Right lobe of liver (tissue), 6 donors: ENCODE measurements around the gene ELF1. TPM values are rescaled to one million over a fixed set of nuclear protein-coding genes. Genes with fewer than 3 reads are reported as not detected.

Experiments used
- ATAC-seq, 4 donors: fragments of 200-7000 bp; cut with Tn5 transposase; one replicate each; pipeline ENCODE4 v1.9.1; 2020; ENCODE audit warnings: mild to moderate bottlenecking in 4 of 4, moderate library complexity in 4 of 4
- DNase-seq, 3 donors: peaks; one replicate each; pipeline ENCODE4 v3.0.0-alpha.2; 2020
- H3K27ac ChIP-seq, 3 donors: fragments of 200-600 bp; one replicate each; pipeline ENCODE4 v1.8.0; 2022
- H3K27me3 ChIP-seq, 2 donors: fragments of 200-600 bp; one replicate each; pipeline ENCODE4 v1.8.0; 2022
- H3K36me3 ChIP-seq, 4 donors: fragments of 200-600 bp; sonication (generic) in 1 of 4; one replicate each; pipeline versions ENCODE4 v1.5.1 to v1.8.0; 2017 to 2022; ENCODE audit warnings: control low read depth in 1 of 4
- H3K4me1 ChIP-seq, 4 donors: fragments of 200-600 bp; sonication (generic) in 1 of 4; one replicate each; pipeline versions ENCODE4 v1.5.1 to v1.8.0; 2017 to 2022; ENCODE audit warnings: control low read depth in 1 of 4
- H3K4me3 ChIP-seq, 3 donors: fragments of 200-600 bp; one replicate each; pipeline ENCODE4 v1.8.0; 2022
- H3K9me3 ChIP-seq, 4 donors: fragments of 200-600 bp; sonication (generic) in 1 of 4; one replicate each; pipeline versions ENCODE4 v1.5.1 to v1.8.0; 2017 to 2022; ENCODE audit warnings: control low read depth in 1 of 4
- CTCF ChIP-seq, 4 donors: fragments of 200-600 bp in 3 of 4; fragments of 450-650 bp in 1 of 4; IDR thresholded peaks; one replicate each; pipeline versions ENCODE4 v1.5.1 to v1.8.0; 2016 to 2022; ENCODE audit warnings: antibody characterized with exemption in 4 of 4, mild to moderate bottlenecking in 2 of 4
- POLR2A ChIP-seq: fragments of 450-650 bp; IDR thresholded peaks from one replicate; pipeline ENCODE4 v1.6.1; 2017; ENCODE audit warnings: antibody characterized with exemption, mild to moderate bottlenecking
- WGBS: methylation state at CpG from one replicate; pipeline ENCODE4 v1.1.6; 2018; ENCODE audit warnings: low coverage, low lambda C conversion rate; ENCODE audit not compliant: insufficient coverage; ENCODE audit errors: missing lambda C conversion rate; 5-methylcytosine and 5-hydroxymethylcytosine counted together
- intact Hi-C, 2 donors: fragments of 100-400 bp; cut with DNase I; formaldehyde crosslinking; loops; one replicate each; pipeline versions ENCODE4 v1.11.2 to v1.14.1; 2022
- total RNA-seq, 6 experiments: library from RNA; depleted of rRNA in 2 of 6; stranded (reverse); fragments of >200 nt in 2 of 6; fragmentation: NEBNext Ultra II Directional in 3 of 6; extraction: Animal tissue kit (Norgen Biotek cat#: 25700) in 3 of 6; gene quantifications; one replicate each; pipeline versions ENCODE4 v1.1.0 to v1.2.4, GENCODE V29; 2016 to 2023
- donor health status: DM: no; HTN: yes; CAD: no.
- donor health status: DM: no; HTN: no; CAD: no.
- donor health status: DM: no; HTN: no; CAD: no.
- donor health status: DM: no; HTN: yes; CAD: no.
- donor health status: DM: no; HTN: yes; CAD: no.

ELF1 gene
- total RNA-seq, 6 experiments from 2014 or later: 24.1 to 35.4 (median 31.0) TPM

- Histone ChIP-seq H3K4me1 (peaks cover 0 to 21% (median 4%) of the 10 kb centered on the region in 4 donors), H3K9me3 (no peaks in the 10 kb centered on the region), H3K4me3 (no peak overlapping the region), H3K36me3 (no peaks in the 10 kb centered on the region), H3K27me3 (no peaks in the 10 kb centered on the region), H3K27ac (no peak overlapping the region)
- TF ChIP-seq POLR2A (no peak), CTCF (IDR thresholded peaks at IDR 0.05) (no peak)
- DNase-seq: no peak
- ATAC-seq: no peak
- intact Hi-C loops: no loop called here
- WGBS: 93% methylated on average over 8 of the region's 8 CpGs
Observed at GRCh38 chr13:41026788-41027187, 7.7 kb upstream of the ELF1 start.

GRCh38 chr13:41025518-41025917 lies 6.4 kb upstream of the ELF1 start:
- WGBS: 7% methylated on average over 4 of the region's 4 CpGs
- ATAC-seq: peak; percentile 79 to 91 (median 85)
- DNase-seq: no peak

GRCh38 chr13:41019578-41020347 lies 647 bp upstream of the ELF1 start:
- Histone ChIP-seq H3K36me3 (no peaks in the 10 kb centered on the region), H3K27me3 (no peaks in the 10 kb centered on the region), H3K27ac (peak overlapping the region; percentile 58 to 73 (median 65)), H3K4me3 (peak overlapping the region in 1 of 3 donors; percentile 1), H3K4me1 (peaks cover 0 to 33% (median 10%) of the 10 kb centered on the region in 4 donors), H3K9me3 (no peaks in the 10 kb centered on the region)
- intact Hi-C loops: no loop called here
- no peak for TF ChIP-seq POLR2A
- TF ChIP-seq CTCF (IDR thresholded peaks at IDR 0.05): no peak
- WGBS: 33% methylated on average over 2 of the region's 2 CpGs
- ATAC-seq: peak; percentile 81 to 88 (median 85)
- no peak for DNase-seq

More at GRCh38 chr13:41025518-41025917, 6.4 kb upstream of the ELF1 start:
- Histone ChIP-seq H3K36me3 (no peaks in the 10 kb centered on the region), H3K4me1 (peaks cover 0 to 23% (median 4%) of the 10 kb centered on the region in 4 donors), H3K9me3 (no peaks in the 10 kb centered on the region), H3K27me3 (no peaks in the 10 kb centered on the region), H3K27ac (no peak overlapping the region), H3K4me3 (no peak overlapping the region)
- TF ChIP-seq POLR2A: no peak
- no peak for TF ChIP-seq CTCF (IDR thresholded peaks at IDR 0.05)
- intact Hi-C loops: no loop called here

GRCh38 chr13:41018602-41018948 lies 541 bp downstream of the ELF1 start:
- H3K4me3 ChIP-seq: peak overlapping the region in 2 of 3 donors; percentile 12 to 20
- no peaks in the 10 kb centered on the region for H3K9me3 ChIP-seq
- intact Hi-C loops: no loop called here
- H3K36me3 ChIP-seq: no peaks in the 10 kb centered on the region
- peaks cover 0 to 33% (median 10%) of the 10 kb centered on the region in 4 donors for H3K4me1 ChIP-seq
- 50% methylated on average over 1 of the region's 1 CpG for WGBS
- TF ChIP-seq CTCF (IDR thresholded peaks at IDR 0.05) (no peak), POLR2A (no peak)
- no peak for DNase-seq
- no peak for ATAC-seq
- H3K27me3 ChIP-seq: no peaks in the 10 kb centered on the region
- peak overlapping the region; percentile 58 to 73 (median 65) for H3K27ac ChIP-seq
